Mucosa of descending colon (tissue), 3 donors: ENCODE results near the gene OR2H2. TPM values are rescaled to one million over a fixed set of nuclear protein-coding genes. Genes with fewer than 3 reads are reported as not detected.

Source experiments
- ATAC-seq: fragments of 200-7000 bp; cut with Tn5 transposase; one replicate; pipeline ENCODE4 v1.9.1; 2020; ENCODE audit warnings: mild to moderate bottlenecking, moderate library complexity
- DNase-seq, 3 donors: peaks; one replicate each; pipeline ENCODE4 v3.0.0-alpha.2; 2020
- H3K36me3 ChIP-seq: fragments of 200-600 bp; one replicate; pipeline ENCODE4 v1.8.0; 2021; ENCODE audit warnings: low read depth, mild to moderate bottlenecking
- H3K4me1 ChIP-seq: fragments of 200-600 bp; one replicate; pipeline ENCODE4 v1.8.0; 2021; ENCODE audit warnings: low read depth, mild to moderate bottlenecking
- H3K4me3 ChIP-seq: fragments of 200-600 bp; one replicate; pipeline ENCODE4 v1.8.0; 2021; ENCODE audit warnings: mild to moderate bottlenecking
- H3K9me3 ChIP-seq: fragments of 200-600 bp; one replicate; pipeline ENCODE4 v1.8.0; 2021; ENCODE audit warnings: mild to moderate bottlenecking
- intact Hi-C, 2 donors: fragments of 100-400 bp; cut with DNase I in 1 of 2; cut with micrococcal nuclease in 1 of 2; formaldehyde crosslinking; loops; one replicate each; pipeline versions ENCODE4 v1.11.0 to v1.11.1; 2022; cut with DNase I, micrococcal nuclease
- total RNA-seq, 3 donors: library from RNA; stranded (reverse); fragmentation: NEBNext Ultra II Directional in 2 of 3; extraction: Animal tissue kit (Norgen Biotek cat#: 25700) in 2 of 3; gene quantifications; one replicate each; pipeline versions ENCODE4 v1.2.1 to v1.2.4, GENCODE V29; 2021 to 2023
- TF ChIP-seq, protein P1 (sequence below): fragments of 200-600 bp; IDR thresholded peaks from one replicate; pipeline ENCODE4 v1.8.0; 2022; ENCODE audit warnings: antibody characterized with exemption, mild to moderate bottlenecking
- donor health status: DM: no; HTN: no; CAD: no; lungs with moderate emphysema.
- donor health status: DM: no; HTN: no; CAD: no.
- donor health status: DM: no; HTN: yes; CAD: no.

Gene OR2H2
- total RNA-seq, 3 donors from 2014 or later, result not detected

DNA sequence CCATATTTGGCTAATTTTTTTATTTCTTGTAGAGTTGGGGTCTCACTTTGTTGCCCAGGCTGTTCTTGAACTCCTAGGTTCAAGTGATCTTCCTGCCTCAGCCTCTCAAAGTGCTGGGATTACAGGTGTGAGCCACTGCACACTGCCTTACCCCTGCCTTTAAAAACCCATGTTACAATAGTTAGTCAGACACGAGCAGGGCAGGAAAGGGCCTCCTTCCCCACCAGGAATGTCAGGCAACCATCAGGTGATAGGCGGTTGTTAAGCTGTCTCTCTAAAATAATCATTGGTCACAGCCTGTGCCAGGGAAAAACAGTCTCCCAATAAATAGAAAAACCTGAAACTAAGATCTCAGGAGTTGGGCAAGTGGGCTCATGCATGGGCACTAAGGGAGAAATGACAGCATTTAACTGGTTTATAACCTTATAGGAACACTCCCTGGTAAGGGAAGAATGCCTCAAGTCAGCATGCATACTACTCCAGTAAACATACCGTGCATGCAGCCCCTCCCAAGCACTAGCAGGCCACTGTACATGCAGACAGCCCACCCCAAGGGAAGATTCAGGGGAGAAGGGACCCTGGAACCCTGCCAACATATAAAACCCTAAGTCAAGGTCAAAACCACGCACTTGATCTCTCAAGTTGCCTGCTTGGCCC lies 8.4 kb downstream of the OR2H2 start:
- H3K36me3 ChIP-seq, result no peaks in the 10 kb centered on the region
- peak in 1 of 3 donors; percentile 3 for DNase-seq
- H3K9me3 ChIP-seq, result no peaks in the 10 kb centered on the region
- TF ChIP-seq, protein P1, sequence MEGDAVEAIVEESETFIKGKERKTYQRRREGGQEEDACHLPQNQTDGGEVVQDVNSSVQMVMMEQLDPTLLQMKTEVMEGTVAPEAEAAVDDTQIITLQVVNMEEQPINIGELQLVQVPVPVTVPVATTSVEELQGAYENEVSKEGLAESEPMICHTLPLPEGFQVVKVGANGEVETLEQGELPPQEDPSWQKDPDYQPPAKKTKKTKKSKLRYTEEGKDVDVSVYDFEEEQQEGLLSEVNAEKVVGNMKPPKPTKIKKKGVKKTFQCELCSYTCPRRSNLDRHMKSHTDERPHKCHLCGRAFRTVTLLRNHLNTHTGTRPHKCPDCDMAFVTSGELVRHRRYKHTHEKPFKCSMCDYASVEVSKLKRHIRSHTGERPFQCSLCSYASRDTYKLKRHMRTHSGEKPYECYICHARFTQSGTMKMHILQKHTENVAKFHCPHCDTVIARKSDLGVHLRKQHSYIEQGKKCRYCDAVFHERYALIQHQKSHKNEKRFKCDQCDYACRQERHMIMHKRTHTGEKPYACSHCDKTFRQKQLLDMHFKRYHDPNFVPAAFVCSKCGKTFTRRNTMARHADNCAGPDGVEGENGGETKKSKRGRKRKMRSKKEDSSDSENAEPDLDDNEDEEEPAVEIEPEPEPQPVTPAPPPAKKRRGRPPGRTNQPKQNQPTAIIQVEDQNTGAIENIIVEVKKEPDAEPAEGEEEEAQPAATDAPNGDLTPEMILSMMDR, result no peak
- no peak for ATAC-seq
- no peaks in the 10 kb centered on the region for H3K4me1 ChIP-seq
- H3K4me3 ChIP-seq, result no peak overlapping the region
- intact Hi-C loops, result no loop called here

DNA sequence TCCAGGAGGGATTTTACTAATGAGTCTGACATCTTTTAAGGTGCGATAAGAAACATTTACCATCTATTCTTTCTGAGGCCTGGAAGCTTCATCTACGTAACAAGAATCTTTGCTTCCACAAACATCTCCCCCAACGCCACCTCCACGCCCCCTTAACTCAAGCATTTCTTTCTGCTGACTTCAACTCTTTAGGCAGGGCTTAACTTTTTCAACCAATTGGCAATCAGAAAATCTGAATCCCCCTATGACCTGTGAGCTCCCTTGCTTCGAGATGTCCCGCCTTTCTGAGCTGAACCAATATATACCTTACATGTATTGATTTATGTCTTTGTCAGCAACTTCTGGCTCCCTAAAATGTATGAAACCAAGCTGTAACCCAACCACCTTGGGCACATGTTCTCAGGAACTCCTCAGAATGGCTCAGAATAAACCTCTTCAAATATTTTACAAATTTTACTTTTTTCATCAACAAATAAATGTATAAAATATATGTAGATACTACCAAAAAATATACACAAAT lies 11.5 kb downstream of the OR2H2 start:
- Histone ChIP-seq H3K36me3 (no peaks in the 10 kb centered on the region), H3K9me3 (no peaks in the 10 kb centered on the region), H3K4me1 (no peaks in the 10 kb centered on the region), H3K4me3 (no peak overlapping the region)
- DNase-seq (no peak), ATAC-seq (no peak)
- intact Hi-C loops, result no loop called here
- TF ChIP-seq, protein P1, result no peak

DNA sequence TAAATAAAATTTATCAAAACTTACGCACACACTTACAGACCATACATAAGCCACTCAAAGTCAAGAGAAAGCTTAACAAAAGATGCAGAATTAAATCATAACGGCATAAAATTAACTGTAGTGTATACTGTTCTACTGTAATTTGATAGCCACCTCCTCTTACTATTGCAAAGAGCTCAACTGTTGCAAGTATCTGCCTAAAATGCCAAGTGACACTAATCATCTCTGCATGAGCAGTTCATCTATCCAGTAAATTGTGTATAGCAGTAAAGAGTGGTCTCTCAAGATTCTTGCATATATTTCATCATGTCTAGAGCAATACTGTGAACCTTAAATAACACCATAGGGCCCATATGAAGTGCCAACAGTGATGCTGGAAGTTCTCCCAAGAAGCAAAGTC lies 12.3 kb downstream of the OR2H2 start:
- ATAC-seq (no peak), DNase-seq (no peak)
- no peaks in the 10 kb centered on the region for H3K9me3 ChIP-seq
- intact Hi-C loops, result no loop called here
- no peak overlapping the region for H3K4me3 ChIP-seq
- no peaks in the 10 kb centered on the region for H3K4me1 ChIP-seq
- TF ChIP-seq, protein P1, result no peak
- H3K36me3 ChIP-seq, result no peaks in the 10 kb centered on the region

DNA sequence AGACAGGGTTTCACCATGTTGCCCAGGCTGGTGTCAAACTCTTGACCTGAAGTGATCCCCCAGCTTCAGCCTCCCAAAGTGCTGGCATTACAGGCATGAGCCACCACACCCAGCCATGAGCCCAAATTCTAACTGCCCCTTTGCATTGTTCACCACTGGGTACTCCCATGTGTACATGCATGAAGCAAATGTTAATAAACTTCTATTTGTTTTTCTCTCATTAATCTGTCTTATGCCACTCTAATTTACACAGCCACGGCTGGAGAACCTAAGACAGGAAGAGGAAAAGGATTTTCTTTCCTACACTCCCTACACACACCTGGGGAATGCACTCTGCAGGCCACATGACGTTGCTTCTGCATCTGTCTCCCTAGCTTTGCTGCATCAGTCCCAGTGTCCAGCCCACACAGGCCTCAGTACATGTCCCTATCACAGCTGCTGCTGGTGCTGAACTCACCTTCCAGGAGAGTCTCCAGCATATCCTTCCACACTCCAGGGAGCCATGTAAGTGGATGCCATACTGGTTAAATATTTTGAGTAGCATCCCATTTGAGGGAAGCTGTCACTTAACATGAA lies 13.3 kb downstream of the OR2H2 start:
- DNase-seq, result no peak
- no peak overlapping the region for H3K4me3 ChIP-seq
- ATAC-seq, result no peak
- H3K4me1 ChIP-seq, result no peaks in the 10 kb centered on the region
- TF ChIP-seq, protein P1, result no peak
- intact Hi-C loops, result no loop called here
- H3K36me3 ChIP-seq, result no peaks in the 10 kb centered on the region
- H3K9me3 ChIP-seq, result no peaks in the 10 kb centered on the region

DNA sequence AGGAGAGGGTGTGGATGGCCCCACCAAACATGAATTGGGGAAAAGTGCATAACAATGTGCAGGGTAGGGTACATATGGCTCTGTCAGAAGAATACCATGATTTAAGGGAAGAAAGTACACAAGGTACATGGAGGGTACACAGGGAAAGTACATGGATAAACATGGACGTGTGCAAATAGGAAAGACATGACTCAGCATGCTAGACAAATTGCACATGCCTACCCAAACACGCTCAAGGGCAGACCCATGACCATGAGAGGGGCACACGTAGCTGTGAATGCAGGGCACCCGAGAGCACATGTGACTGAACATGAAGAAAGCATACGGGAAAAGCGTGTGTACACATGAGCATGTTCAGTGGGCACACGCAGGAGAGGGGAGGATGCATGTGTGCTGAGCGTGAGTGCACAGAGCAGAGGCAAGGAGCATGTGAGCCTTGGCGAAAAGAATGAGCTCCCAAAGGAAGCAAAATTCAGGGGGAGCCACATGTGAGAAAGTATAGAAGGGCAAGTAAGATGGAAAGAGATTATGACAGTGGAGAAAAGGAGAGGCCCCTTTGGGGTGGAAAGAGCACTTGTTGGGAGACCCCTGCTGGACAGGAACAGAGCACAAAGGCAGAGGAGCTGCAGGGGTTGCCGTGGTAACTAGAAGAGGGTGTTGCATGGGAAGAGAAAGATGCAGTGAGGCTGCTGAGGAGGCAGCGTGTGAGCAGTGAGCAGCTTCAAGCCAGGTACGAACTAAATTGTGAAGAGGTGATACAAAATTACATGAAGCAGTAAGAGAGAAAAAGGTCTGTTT lies 17.8 kb downstream of the OR2H2 start:
- H3K36me3 ChIP-seq, result no peaks in the 10 kb centered on the region
- H3K4me3 ChIP-seq, result no peak overlapping the region
- ATAC-seq (no peak), DNase-seq (no peak)
- no peaks in the 10 kb centered on the region for H3K4me1 ChIP-seq
- H3K9me3 ChIP-seq, result no peaks in the 10 kb centered on the region
- intact Hi-C loops, result no loop called here
- TF ChIP-seq, protein P1, result no peak
